Measurements from ENCODE around the gene DYNC1I1. TPM values are rescaled to one million over a fixed set of nuclear protein-coding genes. Genes with fewer than 3 reads are reported as not detected.

The DYNC1I1 gene
- total RNA-seq, 4 donors from 2014 or later: 1.4 to 10.7 (median 3.4) TPM

DNA sequence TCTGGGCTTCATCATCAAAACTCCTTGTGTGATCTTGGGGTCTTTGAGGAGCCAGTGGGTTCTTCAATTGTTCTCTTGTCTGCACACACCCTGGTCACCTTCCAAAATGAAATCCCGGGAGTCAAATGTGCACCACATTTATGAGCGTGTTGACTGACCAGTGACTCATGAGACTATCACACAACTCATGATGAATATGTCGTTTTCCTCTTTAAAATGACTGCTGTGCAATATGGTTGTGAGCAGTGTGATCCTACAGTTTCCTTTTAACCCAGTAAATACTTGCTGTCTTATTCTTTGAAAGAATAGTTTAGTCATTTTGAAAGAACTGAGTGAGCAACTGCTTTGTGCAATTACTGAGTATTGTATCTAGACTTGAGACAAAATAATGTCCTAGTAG, 149.2 kb downstream of the DYNC1I1 start:
- Histone ChIP-seq H3K4me1 (no peaks in the 10 kb centered on the region), H3K36me3 (no peaks in the 10 kb centered on the region), H3K9me3 (no peaks in the 10 kb centered on the region), H3K4me3 (no peak overlapping the region), H3K27ac (no peak overlapping the region), H3K27me3 (no peaks in the 10 kb centered on the region)
- TF ChIP-seq, protein P1, sequence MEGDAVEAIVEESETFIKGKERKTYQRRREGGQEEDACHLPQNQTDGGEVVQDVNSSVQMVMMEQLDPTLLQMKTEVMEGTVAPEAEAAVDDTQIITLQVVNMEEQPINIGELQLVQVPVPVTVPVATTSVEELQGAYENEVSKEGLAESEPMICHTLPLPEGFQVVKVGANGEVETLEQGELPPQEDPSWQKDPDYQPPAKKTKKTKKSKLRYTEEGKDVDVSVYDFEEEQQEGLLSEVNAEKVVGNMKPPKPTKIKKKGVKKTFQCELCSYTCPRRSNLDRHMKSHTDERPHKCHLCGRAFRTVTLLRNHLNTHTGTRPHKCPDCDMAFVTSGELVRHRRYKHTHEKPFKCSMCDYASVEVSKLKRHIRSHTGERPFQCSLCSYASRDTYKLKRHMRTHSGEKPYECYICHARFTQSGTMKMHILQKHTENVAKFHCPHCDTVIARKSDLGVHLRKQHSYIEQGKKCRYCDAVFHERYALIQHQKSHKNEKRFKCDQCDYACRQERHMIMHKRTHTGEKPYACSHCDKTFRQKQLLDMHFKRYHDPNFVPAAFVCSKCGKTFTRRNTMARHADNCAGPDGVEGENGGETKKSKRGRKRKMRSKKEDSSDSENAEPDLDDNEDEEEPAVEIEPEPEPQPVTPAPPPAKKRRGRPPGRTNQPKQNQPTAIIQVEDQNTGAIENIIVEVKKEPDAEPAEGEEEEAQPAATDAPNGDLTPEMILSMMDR (IDR thresholded peaks at IDR 0.05): no peak
- TF ChIP-seq POLR2A (IDR thresholded peaks at IDR 0.05): no peak
- DNase-seq: no peak

DNA sequence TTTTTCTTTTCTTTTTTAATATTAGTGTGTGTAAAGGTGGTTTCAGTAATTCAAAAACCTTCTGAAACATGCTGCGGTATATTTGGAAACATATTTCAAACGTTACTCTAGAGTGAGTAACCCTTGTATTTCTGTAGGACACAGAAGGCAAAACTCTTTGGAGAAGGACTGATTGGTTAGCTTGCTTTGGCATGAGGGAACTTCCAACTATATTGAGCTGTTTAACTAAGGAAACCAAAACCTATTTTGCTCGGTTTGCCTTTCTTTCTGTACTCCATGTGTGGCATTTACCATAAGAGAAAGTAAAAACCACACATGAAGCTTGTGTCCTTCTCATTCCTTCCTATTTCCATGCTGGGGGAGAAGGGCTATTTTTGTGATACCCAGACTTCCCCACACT, 149.8 kb downstream of the DYNC1I1 start:
- no peak overlapping the region for H3K27ac ChIP-seq
- H3K27me3 ChIP-seq: no peaks in the 10 kb centered on the region
- DNase-seq: no peak
- TF ChIP-seq, protein P1 (IDR thresholded peaks at IDR 0.05): no peak
- no peak for TF ChIP-seq POLR2A (IDR thresholded peaks at IDR 0.05)
- H3K4me1 ChIP-seq: no peaks in the 10 kb centered on the region
- no peak overlapping the region for H3K4me3 ChIP-seq
- no peaks in the 10 kb centered on the region for H3K9me3 ChIP-seq
- no peaks in the 10 kb centered on the region for H3K36me3 ChIP-seq

DNA sequence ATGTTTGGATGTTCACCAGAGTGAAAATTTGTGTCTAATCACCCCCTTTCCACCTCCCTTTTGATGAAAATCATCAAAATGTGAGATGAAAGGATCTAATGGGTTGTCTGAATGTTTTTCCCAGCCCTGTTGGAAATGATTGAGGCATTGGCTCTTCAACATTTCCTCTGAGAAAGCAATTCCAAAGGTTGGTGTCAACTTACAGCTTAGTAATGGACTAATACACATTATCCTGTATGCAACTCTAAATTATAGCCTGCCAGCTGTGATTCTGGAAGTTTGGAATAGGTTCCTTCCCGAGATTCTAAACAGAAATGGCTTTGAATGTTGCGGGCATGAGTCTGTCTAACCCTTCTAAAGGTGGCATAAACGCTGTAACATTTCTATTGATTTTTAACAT, 152.9 kb downstream of the DYNC1I1 start:
- no peaks in the 10 kb centered on the region for H3K4me1 ChIP-seq
- no peaks in the 10 kb centered on the region for H3K9me3 ChIP-seq
- H3K4me3 ChIP-seq: no peak overlapping the region
- H3K36me3 ChIP-seq: no peaks in the 10 kb centered on the region
- no peaks in the 10 kb centered on the region for H3K27me3 ChIP-seq
- H3K27ac ChIP-seq: no peak overlapping the region
- TF ChIP-seq, protein P1 (IDR thresholded peaks at IDR 0.05): no peak
- no peak for TF ChIP-seq POLR2A (IDR thresholded peaks at IDR 0.05)
- DNase-seq: no peak

DNA sequence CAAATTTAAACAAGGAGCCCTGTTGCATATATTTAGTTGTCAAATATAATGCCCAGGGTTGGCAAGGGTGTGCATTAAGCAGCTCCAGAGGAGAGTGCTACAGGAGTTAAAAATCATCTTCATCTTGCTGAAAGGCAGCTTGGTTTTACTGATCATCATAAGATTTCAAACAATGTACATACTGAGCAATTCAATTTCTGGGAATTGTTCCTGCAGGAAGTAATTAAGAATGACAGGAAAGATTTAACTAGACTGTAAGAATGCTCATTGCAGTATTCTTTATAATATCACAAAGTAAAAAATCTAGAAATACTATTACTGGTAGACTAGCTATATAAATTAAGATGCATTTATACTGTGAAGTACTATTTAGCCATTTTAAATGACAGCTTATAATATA, 153.6 kb downstream of the DYNC1I1 start:
- no peak for TF ChIP-seq POLR2A (IDR thresholded peaks at IDR 0.05)
- TF ChIP-seq, protein P1 (IDR thresholded peaks at IDR 0.05): no peak
- Histone ChIP-seq H3K27me3 (no peaks in the 10 kb centered on the region), H3K4me1 (no peaks in the 10 kb centered on the region), H3K9me3 (no peaks in the 10 kb centered on the region), H3K36me3 (no peaks in the 10 kb centered on the region), H3K27ac (no peak overlapping the region), H3K4me3 (no peak overlapping the region)
- no peak for DNase-seq

DNA sequence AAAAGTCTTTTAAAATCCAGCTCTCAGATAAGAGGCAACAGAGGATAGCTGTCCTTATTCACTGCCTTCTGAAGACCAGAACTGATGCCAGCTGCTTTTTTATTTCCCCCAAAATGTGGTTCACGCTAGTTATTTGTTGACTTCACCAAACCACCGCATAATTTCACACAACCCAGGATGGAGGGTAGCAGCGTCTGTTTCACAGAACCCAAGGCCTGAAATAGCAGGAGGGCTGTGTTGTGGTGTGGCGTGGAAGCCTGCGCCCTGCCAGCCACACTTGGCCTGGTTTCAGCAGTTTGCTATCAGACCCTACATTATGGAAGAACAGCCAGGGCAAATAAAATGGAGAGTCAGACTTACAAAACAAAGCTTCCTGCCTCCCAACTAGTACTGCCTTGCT, 155.4 kb downstream of the DYNC1I1 start:
- Histone ChIP-seq H3K27ac (no peak overlapping the region), H3K36me3 (no peaks in the 10 kb centered on the region), H3K4me3 (no peak overlapping the region), H3K4me1 (no peaks in the 10 kb centered on the region), H3K9me3 (no peaks in the 10 kb centered on the region), H3K27me3 (no peaks in the 10 kb centered on the region)
- no peak for DNase-seq
- TF ChIP-seq, protein P1 (IDR thresholded peaks at IDR 0.05): no peak
- TF ChIP-seq POLR2A (IDR thresholded peaks at IDR 0.05): no peak

DNA sequence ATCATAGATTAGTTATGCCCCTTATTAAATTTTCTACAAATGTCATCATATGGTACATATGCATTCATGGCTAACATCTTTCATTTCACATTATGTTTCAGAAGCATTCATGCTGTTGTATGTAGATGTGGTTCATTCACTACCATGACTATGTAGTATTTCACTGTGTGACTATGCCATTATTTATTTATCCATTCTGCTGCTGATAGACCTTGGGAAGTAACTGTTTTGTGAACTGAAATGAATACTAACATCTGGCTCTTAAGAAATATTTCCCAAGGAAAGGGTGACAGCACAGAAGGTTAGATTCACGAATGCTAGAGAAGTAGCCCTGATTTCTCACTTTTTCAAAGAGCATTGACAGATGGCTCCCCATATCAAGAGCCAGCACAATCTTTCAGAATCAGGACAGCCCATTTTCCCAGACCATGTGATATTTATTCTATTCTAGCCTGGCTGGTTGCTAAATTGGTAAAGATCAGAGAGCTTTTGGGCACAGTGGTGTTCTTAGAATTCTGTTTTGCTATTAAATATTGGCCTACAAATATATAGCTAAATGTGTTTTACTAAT, 157.4 kb downstream of the DYNC1I1 start:
- no peaks in the 10 kb centered on the region for H3K36me3 ChIP-seq
- H3K4me1 ChIP-seq: no peaks in the 10 kb centered on the region
- H3K4me3 ChIP-seq: no peak overlapping the region
- DNase-seq: no peak
- no peaks in the 10 kb centered on the region for H3K27me3 ChIP-seq
- TF ChIP-seq POLR2A (IDR thresholded peaks at IDR 0.05): no peak
- TF ChIP-seq, protein P1 (IDR thresholded peaks at IDR 0.05): no peak
- H3K9me3 ChIP-seq: no peaks in the 10 kb centered on the region
- H3K27ac ChIP-seq: no peak overlapping the region
